Sigmoid colon (tissue), 7 donors: ENCODE results near the gene ABLIM1. TPM values are rescaled to one million over a fixed set of nuclear protein-coding genes. Genes with fewer than 3 reads are reported as not detected.
A peak's percentile ranks its signal among the peaks of the same experiment; 100 is the strongest.

ENCODE experiments used
- DNase-seq: peaks from one replicate; pipeline ENCODE4 v3.0.0-alpha.2; 2019
- H3K27ac ChIP-seq, 4 donors: fragments of 200-600 bp; sonication (generic); one replicate each; pipeline ENCODE4 v1.5.1; 2016 to 2019; ENCODE audit warnings: mild to moderate bottlenecking in 1 of 4
- H3K27me3 ChIP-seq, 3 donors: fragments of 200-600 bp; sonication (generic); one replicate each; pipeline ENCODE4 v1.5.1; 2019; ENCODE audit warnings: mild to moderate bottlenecking in 1 of 3
- H3K36me3 ChIP-seq, 4 donors: fragments of 200-600 bp; sonication (generic); one replicate each; pipeline ENCODE4 v1.5.1; 2016 to 2019
- H3K4me1 ChIP-seq, 4 donors: fragments of 200-600 bp; sonication (generic); one replicate each; pipeline ENCODE4 v1.5.1; 2017 to 2019
- H3K4me3 ChIP-seq, 4 donors: fragments of 200-600 bp; sonication (generic); one replicate each; pipeline ENCODE4 v1.5.1; 2017 to 2019; ENCODE audit warnings: mild to moderate bottlenecking in 2 of 4, moderate library complexity in 1 of 4
- H3K9me3 ChIP-seq, 4 donors: fragments of 200-600 bp in 3 of 4; sonication (generic) in 3 of 4; one replicate each; pipeline versions ENCODE4 v1.5.1 to v1.6.1; 2013 to 2019
- EP300 ChIP-seq, 4 donors: sonication (generic); formaldehyde crosslinking; IDR thresholded peaks; one replicate each; pipeline ENCODE4 v1.6.1; 2017; ENCODE audit warnings: antibody characterized with exemption in 4 of 4
- POLR2A ChIP-seq, 2 donors: fragments of 450-650 bp; IDR thresholded peaks; one replicate each; pipeline ENCODE4 v1.6.1; 2016; ENCODE audit warnings: antibody characterized with exemption in 2 of 2, mild to moderate bottlenecking in 2 of 2, moderate library complexity in 2 of 2
- POLR2AphosphoS5 ChIP-seq, 4 donors: sonication (generic); formaldehyde crosslinking; IDR thresholded peaks; one replicate each; pipeline ENCODE4 v1.6.1; 2017; ENCODE audit warnings: antibody characterized with exemption in 4 of 4
- WGBS, 2 donors: extraction: QIAGEN DNeasy Blood & Tissue Kit; methylation state at CpG; one replicate each; pipeline ENCODE4 v1.1.7; 2013; 5-methylcytosine and 5-hydroxymethylcytosine counted together
- intact Hi-C: fragments of 100-400 bp; cut with DNase I; formaldehyde crosslinking; loops from one replicate; pipeline ENCODE4 v1.15.1; 2023
- polyA plus RNA-seq, 3 donors: library from polyadenylated mRNA; stranded (reverse); fragments of 200-250 nt; gene quantifications; one replicate each; pipeline ENCODE4 v1.2.3, GENCODE V29; 2013
- total RNA-seq, 4 donors: library from RNA; depleted of rRNA; stranded (reverse); fragments of >200 nt; gene quantifications; one replicate each; pipeline ENCODE4 v1.1.0, GENCODE V29; 2016
- TF ChIP-seq, protein P1 (sequence below), 4 experiments: fragments of 450-650 bp in 3 of 4; fragments of 200-600 bp in 1 of 4; IDR thresholded peaks; one replicate each; pipeline ENCODE4 v1.5.1; 2016 to 2019; ENCODE audit warnings: antibody characterized with exemption in 4 of 4, mild to moderate bottlenecking in 3 of 4, moderate library complexity in 2 of 4
- donor health status: healthy with polysubstance abuse.
- donor health status: Bipolar disorder and iron deficiency.
- donor health status: healthy.

The ABLIM1 gene
- total and polyA plus RNA-seq, 7 donors = 41.9 to 127 (median 49.5) TPM

GRCh38 chr10:114682532-114682931 lies 24.5 kb upstream of the ABLIM1 start:
- Histone ChIP-seq H3K4me1 (peaks cover 0 to 49% (median 30%) of the 10 kb centered on the region in 4 donors), H3K4me3 (no peak overlapping the region), H3K9me3 (no peaks in the 10 kb centered on the region), H3K27me3 (no peaks in the 10 kb centered on the region), H3K36me3 (no peaks in the 10 kb centered on the region), H3K27ac (peak overlapping the region in 3 of 4 donors; percentile 66 to 76 (median 71))
- WGBS, 2 donors = 14 to 37% methylated on average over 4 of the region's 4 CpGs
- no peak for DNase-seq
- intact Hi-C loops = loop anchor here (5.0 kb wide), 1 partner anchor 45 kb away; no protein-coding TSS in a partner anchor
- TF ChIP-seq POLR2AphosphoS5 (IDR thresholded peaks at IDR 0.05) = no peak
- TF ChIP-seq, protein P1, sequence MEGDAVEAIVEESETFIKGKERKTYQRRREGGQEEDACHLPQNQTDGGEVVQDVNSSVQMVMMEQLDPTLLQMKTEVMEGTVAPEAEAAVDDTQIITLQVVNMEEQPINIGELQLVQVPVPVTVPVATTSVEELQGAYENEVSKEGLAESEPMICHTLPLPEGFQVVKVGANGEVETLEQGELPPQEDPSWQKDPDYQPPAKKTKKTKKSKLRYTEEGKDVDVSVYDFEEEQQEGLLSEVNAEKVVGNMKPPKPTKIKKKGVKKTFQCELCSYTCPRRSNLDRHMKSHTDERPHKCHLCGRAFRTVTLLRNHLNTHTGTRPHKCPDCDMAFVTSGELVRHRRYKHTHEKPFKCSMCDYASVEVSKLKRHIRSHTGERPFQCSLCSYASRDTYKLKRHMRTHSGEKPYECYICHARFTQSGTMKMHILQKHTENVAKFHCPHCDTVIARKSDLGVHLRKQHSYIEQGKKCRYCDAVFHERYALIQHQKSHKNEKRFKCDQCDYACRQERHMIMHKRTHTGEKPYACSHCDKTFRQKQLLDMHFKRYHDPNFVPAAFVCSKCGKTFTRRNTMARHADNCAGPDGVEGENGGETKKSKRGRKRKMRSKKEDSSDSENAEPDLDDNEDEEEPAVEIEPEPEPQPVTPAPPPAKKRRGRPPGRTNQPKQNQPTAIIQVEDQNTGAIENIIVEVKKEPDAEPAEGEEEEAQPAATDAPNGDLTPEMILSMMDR (IDR thresholded peaks at IDR 0.05) = no peak
- TF ChIP-seq POLR2A (IDR thresholded peaks at IDR 0.05) = no peak
- TF ChIP-seq EP300 (IDR thresholded peaks at IDR 0.05) = no peak

DNA sequence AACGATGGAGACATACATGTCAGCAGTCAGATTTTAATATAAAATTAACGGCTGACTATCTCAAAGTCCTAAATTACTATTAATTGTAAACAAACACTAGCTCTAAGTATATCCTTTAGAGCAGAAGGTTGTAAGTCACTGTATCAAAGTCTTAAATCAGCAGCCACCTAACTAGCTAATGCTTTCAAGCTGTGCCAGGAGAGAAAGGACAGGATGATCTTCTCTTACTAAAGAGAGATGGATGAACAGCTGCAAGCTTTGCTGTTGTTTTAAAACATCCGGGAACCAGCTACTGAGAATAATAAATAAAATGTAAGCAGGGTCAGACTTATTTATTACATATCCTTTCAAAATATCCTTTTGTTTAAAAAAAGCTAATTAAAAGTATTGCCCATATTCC lies 24.0 kb upstream of the ABLIM1 start:
- H3K27ac ChIP-seq = peak overlapping the region in 3 of 4 donors; percentile 66 to 76 (median 71)
- no peaks in the 10 kb centered on the region for H3K36me3 ChIP-seq
- TF ChIP-seq, protein P1 (IDR thresholded peaks at IDR 0.05) = no peak
- TF ChIP-seq POLR2A (IDR thresholded peaks at IDR 0.05) (no peak), EP300 (IDR thresholded peaks at IDR 0.05) (no peak), POLR2AphosphoS5 (IDR thresholded peaks at IDR 0.05) (no peak)
- H3K9me3 ChIP-seq = no peaks in the 10 kb centered on the region
- H3K4me3 ChIP-seq = no peak overlapping the region
- peaks cover 0 to 49% (median 30%) of the 10 kb centered on the region in 4 donors for H3K4me1 ChIP-seq
- WGBS, 2 donors = 56 to 71% methylated on average over 3 of the region's 3 CpGs
- intact Hi-C loops = loop anchor here (5.0 kb wide), 1 partner anchor 45 kb away; no protein-coding TSS in a partner anchor
- H3K27me3 ChIP-seq = no peaks in the 10 kb centered on the region
- no peak for DNase-seq

DNA sequence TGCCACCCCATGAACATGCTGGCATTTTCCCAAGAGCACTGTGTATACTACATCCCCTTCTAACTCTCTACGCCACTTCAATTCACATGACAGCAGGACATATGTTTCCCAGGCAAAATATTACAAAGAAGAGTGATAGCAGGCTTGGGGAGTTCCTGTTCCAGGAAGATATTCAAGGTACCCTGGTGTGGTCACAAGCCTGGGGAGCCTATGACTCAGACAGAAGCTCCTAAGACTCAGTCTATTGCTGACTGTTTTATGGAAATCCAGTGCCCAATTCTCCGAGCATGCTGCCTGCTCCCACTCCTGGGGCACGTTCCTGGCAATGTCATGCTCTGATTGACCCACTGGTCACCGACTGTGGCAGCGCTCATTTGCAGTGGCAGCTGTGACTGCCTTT lies 23.5 kb upstream of the ABLIM1 start:
- no peaks in the 10 kb centered on the region for H3K36me3 ChIP-seq
- H3K27me3 ChIP-seq = no peaks in the 10 kb centered on the region
- H3K4me1 ChIP-seq = peaks cover 0 to 49% (median 30%) of the 10 kb centered on the region in 4 donors
- 85 to 86% methylated on average over 5 of the region's 5 CpGs for WGBS, 2 donors
- DNase-seq = no peak
- H3K9me3 ChIP-seq = no peaks in the 10 kb centered on the region
- TF ChIP-seq EP300 (IDR thresholded peaks at IDR 0.05) (no peak), POLR2AphosphoS5 (IDR thresholded peaks at IDR 0.05) (no peak), POLR2A (IDR thresholded peaks at IDR 0.05) (no peak)
- TF ChIP-seq, protein P1 (IDR thresholded peaks at IDR 0.05) = no peak
- H3K4me3 ChIP-seq = no peak overlapping the region
- H3K27ac ChIP-seq = peak overlapping the region in 2 of 4 donors; percentile 71 to 76
- intact Hi-C loops = loop anchor here (5.0 kb wide), 1 partner anchor 44 kb away; no protein-coding TSS in a partner anchor

DNA sequence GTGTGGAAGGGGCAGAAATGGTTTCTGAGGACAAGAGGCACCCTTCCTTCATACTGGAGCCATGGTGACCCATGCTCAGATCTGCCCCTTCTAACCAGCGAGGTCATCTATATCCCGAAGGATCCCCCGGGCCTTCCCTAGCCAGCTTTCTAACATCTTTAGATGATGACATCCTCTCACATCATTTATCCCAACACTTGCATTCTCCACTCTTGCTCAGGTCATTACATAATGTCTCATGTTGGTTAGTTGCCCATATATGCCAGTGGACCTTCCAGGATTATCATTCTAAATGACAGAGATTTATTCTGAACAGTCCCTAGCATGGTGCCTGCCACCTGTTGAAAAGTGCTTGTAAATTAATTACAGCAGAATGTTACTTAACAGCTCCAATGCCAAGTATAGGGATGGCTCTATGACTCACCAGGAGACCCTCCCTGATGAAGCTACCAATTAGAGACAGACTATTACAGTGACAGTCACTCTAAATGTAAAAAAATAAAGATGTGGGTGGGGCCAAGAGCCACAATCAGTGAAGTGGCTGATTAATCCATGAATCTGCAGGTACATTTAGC lies 22.6 kb upstream of the ABLIM1 start:
- intact Hi-C loops = loop anchor here (5.0 kb wide), 1 partner anchor 43 kb away; no protein-coding TSS in a partner anchor
- no peak for DNase-seq
- Histone ChIP-seq H3K9me3 (no peaks in the 10 kb centered on the region), H3K4me1 (peaks cover 0 to 43% (median 30%) of the 10 kb centered on the region in 4 donors), H3K36me3 (no peaks in the 10 kb centered on the region), H3K27ac (no peak overlapping the region), H3K4me3 (no peak overlapping the region), H3K27me3 (no peaks in the 10 kb centered on the region)
- 95 to 98% methylated on average over 3 of the region's 3 CpGs for WGBS, 2 donors
- no peak for TF ChIP-seq POLR2AphosphoS5 (IDR thresholded peaks at IDR 0.05)
- TF ChIP-seq EP300 (IDR thresholded peaks at IDR 0.05) = no peak
- TF ChIP-seq POLR2A (IDR thresholded peaks at IDR 0.05) = no peak
- TF ChIP-seq, protein P1 (IDR thresholded peaks at IDR 0.05) = no peak
